GM12874 (cell line): ENCODE measurements around the gene ULK4.

Experiments used
- CTCF ChIP-seq: IDR thresholded peaks from 2 replicates; pipeline ENCODE4 v1.5.1; 2011; ENCODE audit warnings: low read depth, mild to moderate bottlenecking, control low read depth, low read length, moderate library complexity; ENCODE audit not compliant: insufficient read depth

ULK4 gene

GRCh38 chr3:41726891-41727290 lies 235.0 kb downstream of the ULK4 start:
- no peak for TF ChIP-seq CTCF

- TF ChIP-seq CTCF: no peak
Observed at GRCh38 chr3:41717641-41718040, 244.3 kb downstream of the ULK4 start.

GRCh38 chr3:41716471-41716870 lies 245.4 kb downstream of the ULK4 start:
- TF ChIP-seq CTCF: no peak

- no peak for TF ChIP-seq CTCF
Observed at GRCh38 chr3:41715376-41715775, 246.5 kb downstream of the ULK4 start.

GRCh38 chr3:41711651-41712050 lies 250.3 kb downstream of the ULK4 start:
- TF ChIP-seq CTCF: no peak

GRCh38 chr3:41710646-41711388 lies 251.1 kb downstream of the ULK4 start:
- no peak for TF ChIP-seq CTCF

- no peak for TF ChIP-seq CTCF
Observed at GRCh38 chr3:41708176-41708575, 253.7 kb downstream of the ULK4 start.
